Measurements from ENCODE around the gene PITPNM3. TPM values are rescaled to one million over a fixed set of nuclear protein-coding genes. Genes with fewer than 3 reads are reported as not detected.

Gene PITPNM3
- total and polyA plus RNA-seq, 7 donors: 3.6 to 13.6 (median 5.7) TPM

DNA sequence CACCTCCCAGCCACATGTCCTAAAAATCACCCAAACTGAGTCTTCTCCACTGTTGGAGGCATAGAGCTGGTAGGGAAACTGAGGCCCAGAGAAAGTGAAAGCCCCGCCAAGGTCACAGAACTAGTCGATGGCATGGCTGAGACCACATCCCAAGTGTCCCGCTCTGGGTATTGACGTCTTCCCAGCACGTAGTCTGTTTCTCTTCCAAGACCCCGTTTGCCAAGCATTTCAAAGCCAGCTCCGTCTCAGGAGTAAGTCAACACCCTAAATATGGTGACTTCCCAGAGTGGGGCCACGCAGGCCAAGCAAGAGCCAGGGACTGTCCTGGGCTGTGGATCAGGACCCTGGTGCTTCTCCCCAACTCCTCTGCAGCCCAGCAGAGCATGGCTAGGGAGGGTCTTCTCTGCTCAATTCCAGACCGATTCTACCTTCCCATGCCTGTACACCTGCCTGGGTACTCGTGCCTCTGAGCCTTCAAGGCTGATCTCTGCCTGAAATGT is 19.7 kb downstream of the PITPNM3 start:
- Histone ChIP-seq H3K4me3 (no peak overlapping the region), H3K27ac (peak overlapping the region in 3 of 4 donors; percentile 53 to 65 (median 56)), H3K9me3 (peaks cover 0 to 2% (median 0%) of the 10 kb centered on the region in 4 donors), H3K36me3 (peaks cover 0 to 6% (median 0%) of the 10 kb centered on the region in 4 donors), H3K4me1 (peaks cover 0 to 9% (median 0%) of the 10 kb centered on the region in 4 donors), H3K27me3 (no peaks in the 10 kb centered on the region)
- TF ChIP-seq, protein P1, sequence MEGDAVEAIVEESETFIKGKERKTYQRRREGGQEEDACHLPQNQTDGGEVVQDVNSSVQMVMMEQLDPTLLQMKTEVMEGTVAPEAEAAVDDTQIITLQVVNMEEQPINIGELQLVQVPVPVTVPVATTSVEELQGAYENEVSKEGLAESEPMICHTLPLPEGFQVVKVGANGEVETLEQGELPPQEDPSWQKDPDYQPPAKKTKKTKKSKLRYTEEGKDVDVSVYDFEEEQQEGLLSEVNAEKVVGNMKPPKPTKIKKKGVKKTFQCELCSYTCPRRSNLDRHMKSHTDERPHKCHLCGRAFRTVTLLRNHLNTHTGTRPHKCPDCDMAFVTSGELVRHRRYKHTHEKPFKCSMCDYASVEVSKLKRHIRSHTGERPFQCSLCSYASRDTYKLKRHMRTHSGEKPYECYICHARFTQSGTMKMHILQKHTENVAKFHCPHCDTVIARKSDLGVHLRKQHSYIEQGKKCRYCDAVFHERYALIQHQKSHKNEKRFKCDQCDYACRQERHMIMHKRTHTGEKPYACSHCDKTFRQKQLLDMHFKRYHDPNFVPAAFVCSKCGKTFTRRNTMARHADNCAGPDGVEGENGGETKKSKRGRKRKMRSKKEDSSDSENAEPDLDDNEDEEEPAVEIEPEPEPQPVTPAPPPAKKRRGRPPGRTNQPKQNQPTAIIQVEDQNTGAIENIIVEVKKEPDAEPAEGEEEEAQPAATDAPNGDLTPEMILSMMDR (IDR thresholded peaks at IDR 0.05): no peak
- TF ChIP-seq POLR2AphosphoS5 (IDR thresholded peaks at IDR 0.05): no peak
- no peak for TF ChIP-seq EP300 (IDR thresholded peaks at IDR 0.05)
- TF ChIP-seq POLR2A (IDR thresholded peaks at IDR 0.05): no peak
- 92 to 97% methylated on average over 10 of the region's 10 CpGs for WGBS, 2 donors
- intact Hi-C loops (cut with DNase I): no loop called here
- DNase-seq: peak; percentile 50

DNA sequence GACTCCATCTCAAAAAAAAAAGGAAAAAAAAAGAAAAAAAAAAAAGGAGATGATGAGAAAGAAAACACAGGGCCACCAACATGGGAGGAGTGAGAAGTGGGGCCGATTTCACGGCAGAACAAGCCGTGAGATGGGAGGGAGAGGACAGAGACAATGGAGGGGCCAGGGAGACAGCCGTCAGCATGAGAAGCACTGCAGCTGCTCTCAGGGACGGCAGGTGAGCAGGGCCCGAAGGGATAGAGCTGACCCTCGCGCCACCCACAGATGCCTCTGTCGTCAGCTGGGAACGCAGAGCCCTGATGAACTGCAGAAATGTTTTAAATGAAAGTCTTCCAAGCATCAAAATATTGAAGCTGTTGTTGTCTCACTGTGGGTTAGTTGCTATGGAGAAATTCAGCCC is 20.3 kb downstream of the PITPNM3 start:
- TF ChIP-seq EP300 (IDR thresholded peaks at IDR 0.05) (no peak), POLR2A (IDR thresholded peaks at IDR 0.05) (no peak), POLR2AphosphoS5 (IDR thresholded peaks at IDR 0.05) (no peak)
- TF ChIP-seq, protein P1 (IDR thresholded peaks at IDR 0.05): no peak
- Histone ChIP-seq H3K9me3 (peaks cover 0 to 2% (median 0%) of the 10 kb centered on the region in 4 donors), H3K27me3 (no peaks in the 10 kb centered on the region), H3K36me3 (peaks cover 0 to 6% (median 0%) of the 10 kb centered on the region in 4 donors), H3K4me3 (no peak overlapping the region), H3K4me1 (peaks cover 0 to 9% (median 0%) of the 10 kb centered on the region in 4 donors), H3K27ac (peak overlapping the region in 3 of 4 donors; percentile 53 to 65 (median 56))
- WGBS, 2 donors: 87 to 94% methylated on average over 10 of the region's 10 CpGs
- peak; percentile 56 for DNase-seq
- intact Hi-C loops (cut with DNase I): no loop called here

DNA sequence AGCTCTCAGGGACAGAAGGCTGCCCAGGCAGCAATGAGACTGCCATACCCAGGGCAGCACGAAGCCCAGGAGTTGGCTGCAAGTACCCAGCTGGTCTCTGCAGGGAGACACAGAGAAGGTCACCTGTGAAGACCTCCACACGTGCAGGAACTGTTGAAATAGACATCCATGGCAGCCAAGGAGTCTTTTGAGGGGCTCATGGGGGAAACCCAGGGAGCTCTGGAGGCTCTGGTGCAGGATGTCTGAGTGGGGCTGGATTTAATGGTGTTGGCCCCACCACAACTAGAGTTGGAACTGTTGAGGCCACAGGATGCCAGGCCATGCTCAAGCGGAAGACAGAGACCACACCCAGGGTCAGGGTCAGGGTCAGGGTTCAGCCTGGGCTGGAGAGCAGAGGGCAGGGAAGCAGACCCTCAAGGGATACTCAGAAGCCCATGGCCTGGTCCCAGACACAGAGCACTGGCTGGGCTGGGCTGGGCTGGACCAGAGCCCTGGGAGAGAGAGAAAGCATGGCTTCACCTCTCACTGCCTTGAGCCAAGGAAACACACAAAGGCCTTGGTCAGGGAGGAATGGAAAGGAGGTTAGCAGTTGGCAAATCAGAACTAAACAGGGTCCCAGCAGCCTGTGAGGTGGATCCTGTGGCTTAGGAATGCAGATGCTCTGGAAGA is 21.4 kb downstream of the PITPNM3 start:
- Histone ChIP-seq H3K4me3 (no peak overlapping the region), H3K27ac (peak overlapping the region in 1 of 4 donors; percentile 65), H3K4me1 (peaks cover 0 to 9% (median 0%) of the 10 kb centered on the region in 4 donors), H3K36me3 (peaks cover 0 to 6% (median 0%) of the 10 kb centered on the region in 4 donors), H3K27me3 (no peaks in the 10 kb centered on the region), H3K9me3 (peaks cover 0 to 2% (median 0%) of the 10 kb centered on the region in 4 donors)
- peak; percentile 40 for DNase-seq
- TF ChIP-seq EP300 (IDR thresholded peaks at IDR 0.05) (no peak), POLR2A (IDR thresholded peaks at IDR 0.05) (no peak), POLR2AphosphoS5 (IDR thresholded peaks at IDR 0.05) (no peak)
- TF ChIP-seq, protein P1 (IDR thresholded peaks at IDR 0.05): no peak
- intact Hi-C loops (cut with DNase I): no loop called here
- 78 to 80% methylated on average over 3 of the region's 3 CpGs for WGBS, 2 donors

DNA sequence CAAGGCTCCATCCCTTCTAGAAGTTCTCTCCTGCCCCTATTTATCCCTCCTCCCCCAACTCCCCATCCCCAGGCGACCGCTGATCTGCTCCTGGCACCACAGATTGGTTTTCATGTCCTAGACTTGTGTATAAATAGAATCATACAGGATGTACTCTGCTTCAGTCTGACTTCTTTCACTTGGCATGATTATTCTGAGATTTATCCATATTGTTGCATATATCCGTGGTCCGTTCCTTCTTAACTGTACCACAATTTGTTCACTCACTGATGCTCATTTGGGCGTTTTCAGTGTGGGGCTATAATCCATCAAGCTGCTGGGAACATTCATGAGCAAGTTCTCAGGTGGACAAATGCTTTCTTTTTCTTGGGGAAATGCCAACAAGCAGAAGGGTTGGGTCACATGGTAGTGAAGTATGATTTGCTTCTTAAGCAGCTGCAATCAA is 23.9 kb downstream of the PITPNM3 start:
- WGBS, 2 donors: 65 to 68% methylated on average over 5 of the region's 5 CpGs
- Histone ChIP-seq H3K9me3 (no peaks in the 10 kb centered on the region), H3K36me3 (peaks cover 0 to under 1% (median 0%) of the 10 kb centered on the region in 4 donors), H3K4me1 (peaks cover 0 to 9% (median 0%) of the 10 kb centered on the region in 4 donors), H3K27ac (peak overlapping the region in 1 of 4 donors; percentile 65), H3K4me3 (no peak overlapping the region), H3K27me3 (no peaks in the 10 kb centered on the region)
- DNase-seq: peak; percentile 19
- intact Hi-C loops (cut with DNase I): no loop called here
- no peak for TF ChIP-seq POLR2AphosphoS5 (IDR thresholded peaks at IDR 0.05)
- TF ChIP-seq POLR2A (IDR thresholded peaks at IDR 0.05): no peak
- no peak for TF ChIP-seq EP300 (IDR thresholded peaks at IDR 0.05)
- TF ChIP-seq, protein P1 (IDR thresholded peaks at IDR 0.05): no peak
